LHCN-M2 (cell line): Measurements from ENCODE around the gene MRPS18A. TPM values are rescaled to one million over a fixed set of nuclear protein-coding genes. Genes with fewer than 3 reads are reported as not detected.
"Not testable (repeated sequence)": the region's sequence is repeated elsewhere in the genome, so short reads cannot be mapped to it uniquely, and the experiment has no call there.

Experiments
- DNase-seq: peaks from one replicate; pipeline ENCODE4 v3.0.0-alpha.2; 2012; ENCODE audit warnings: low read depth
- total RNA-seq: library from RNA; depleted of rRNA; stranded (reverse); fragments of >200 nt; gene quantifications from 2 replicates; pipeline ENCODE4 v1.2.3, GENCODE V29; 2014

The MRPS18A gene
- total RNA-seq, 1 experiment from 2014 or later = 37.1 TPM

GRCh38 chr6:43671011-43671800, 16.4 kb downstream of the MRPS18A start:
- DNase-seq = no peak

DNA sequence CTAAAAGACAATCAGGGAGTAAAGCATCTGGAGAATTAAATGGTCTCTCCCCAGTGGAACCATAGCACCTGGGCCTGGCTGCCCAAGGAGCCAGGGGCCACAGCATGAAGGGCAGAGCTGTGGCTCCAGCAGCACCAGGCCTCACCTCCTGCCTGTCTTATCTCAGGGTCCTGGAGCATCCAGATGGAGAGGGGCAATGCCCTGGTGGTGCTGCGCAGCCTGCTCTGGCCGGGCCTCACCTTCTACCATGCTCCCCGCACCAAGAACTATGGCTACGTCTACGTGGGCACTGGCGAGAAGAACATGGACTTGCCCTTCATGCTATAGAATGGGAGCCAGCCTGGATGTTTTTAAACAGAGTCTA, 17.0 kb downstream of the MRPS18A start:
- DNase-seq = no peak

DNA sequence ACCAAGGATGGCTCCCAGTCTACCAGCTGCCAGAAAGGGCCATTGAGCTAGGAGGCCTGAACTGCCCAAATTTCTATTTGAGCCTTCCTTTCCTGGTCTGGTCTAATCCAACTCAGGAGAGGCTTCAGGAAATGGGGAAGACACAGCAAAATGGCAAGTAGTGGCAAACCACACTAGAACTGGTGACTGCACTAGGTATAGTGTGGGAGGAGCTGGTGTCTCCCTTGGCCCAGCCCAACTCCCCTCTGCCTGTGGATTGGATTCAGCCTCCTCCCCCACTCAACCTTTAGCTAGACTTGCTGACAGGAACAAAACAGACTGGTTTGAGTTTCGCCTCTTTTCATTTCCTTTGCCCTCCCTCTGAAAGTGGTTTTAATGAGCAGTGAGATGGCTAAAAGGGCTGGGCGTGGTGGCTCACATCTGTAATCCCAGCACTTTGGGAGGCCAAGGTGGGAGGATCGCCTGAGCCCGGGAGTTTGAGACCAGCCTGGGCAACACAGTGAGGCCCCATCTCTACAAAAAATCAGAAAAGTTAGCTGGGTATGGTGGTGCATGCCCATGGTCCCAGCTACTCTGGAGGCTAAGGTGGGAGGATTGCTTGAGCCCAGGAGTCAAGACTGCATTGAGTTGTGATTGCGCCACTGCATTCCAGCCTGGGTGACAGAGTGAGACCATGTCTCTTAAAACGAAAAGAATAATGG, 17.5 kb downstream of the MRPS18A start:
- DNase-seq = no peak

GRCh38 chr6:43669050-43669921, 18.3 kb downstream of the MRPS18A start:
- DNase-seq = peak; percentile 63

GRCh38 chr6:43668151-43669028, 19.2 kb downstream of the MRPS18A start:
- DNase-seq = peak; percentile 49

GRCh38 chr6:43667245-43668150, 20.1 kb downstream of the MRPS18A start:
- DNase-seq = peak; percentile 64

- DNase-seq = peak; percentile 55
Measured at GRCh38 chr6:43666196-43666920, 21.2 kb downstream of the MRPS18A start.

DNA sequence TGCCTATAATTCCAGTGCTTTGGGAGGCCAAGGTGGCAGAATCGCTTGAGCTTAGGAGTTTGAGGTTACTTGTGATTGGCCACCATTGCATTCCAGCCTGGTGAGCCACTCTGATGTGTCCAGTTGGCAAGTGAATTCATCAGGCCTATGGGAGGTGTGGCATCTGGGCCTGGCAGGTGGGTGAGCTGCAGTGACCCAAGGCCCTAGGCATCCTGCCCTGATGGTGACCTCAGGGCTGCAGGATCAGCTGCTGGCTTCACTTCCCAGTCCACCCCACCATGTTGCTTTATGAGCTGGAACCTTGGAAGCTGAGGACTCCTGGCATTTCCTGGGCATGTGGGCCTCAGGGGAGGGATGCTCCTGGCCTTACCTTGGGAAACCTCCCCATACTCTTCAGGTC, 22.2 kb downstream of the MRPS18A start:
- peak; percentile 84 for DNase-seq

DNA sequence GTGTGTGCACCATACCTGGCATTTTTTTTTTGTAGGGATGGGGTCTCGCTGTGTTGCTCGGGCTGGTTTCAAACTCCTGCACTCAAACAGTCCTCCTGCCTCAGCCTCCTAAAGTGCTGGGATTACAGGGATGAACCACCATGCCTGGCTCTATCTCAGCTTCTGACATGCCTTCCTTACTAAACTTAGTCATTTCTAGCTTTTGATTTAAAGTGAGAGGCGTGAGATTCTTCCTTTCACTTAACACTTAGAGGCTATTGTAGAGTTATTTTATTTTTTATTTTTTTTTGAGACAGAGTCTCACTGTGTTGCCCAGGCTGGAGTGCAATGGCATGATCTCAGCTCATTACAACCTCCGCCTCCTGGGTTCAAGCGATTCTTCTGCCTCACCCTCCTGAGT, 24.6 kb downstream of the MRPS18A start:
- not testable (repeated sequence) for DNase-seq

GRCh38 chr6:43658161-43658560, 29.4 kb downstream of the MRPS18A start:
- no peak for DNase-seq

- no peak for DNase-seq
Measured at GRCh38 chr6:43657221-43657802, 30.3 kb downstream of the MRPS18A start.

GRCh38 chr6:43652822-43653221, 34.8 kb downstream of the MRPS18A start:
- not testable (repeated sequence) for DNase-seq

DNA sequence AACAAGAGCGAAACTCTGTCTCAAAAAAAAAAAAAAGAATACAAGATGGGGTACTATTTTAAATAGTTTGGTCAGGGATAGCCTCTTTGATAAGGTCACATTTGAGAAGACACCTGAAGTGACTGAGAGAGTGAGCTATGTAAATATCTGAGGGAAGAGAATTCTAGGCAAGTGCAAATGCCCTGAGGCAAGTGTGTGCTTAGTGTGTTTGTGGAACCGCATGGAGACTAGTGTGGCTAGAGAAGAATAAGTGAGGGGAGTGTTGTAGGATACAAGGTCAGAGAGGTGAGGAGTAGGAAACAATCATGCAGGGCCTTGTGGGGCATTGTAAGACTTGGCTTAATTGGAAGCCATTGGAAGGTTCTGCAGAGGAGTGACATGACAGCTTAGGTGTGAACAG, 39.3 kb downstream of the MRPS18A start:
- no peak for DNase-seq

GRCh38 chr6:43647613-43648012, 40.0 kb downstream of the MRPS18A start:
- no peak for DNase-seq

- no peak for DNase-seq
Measured at GRCh38 chr6:43645613-43645964, 42.0 kb downstream of the MRPS18A start.

DNA sequence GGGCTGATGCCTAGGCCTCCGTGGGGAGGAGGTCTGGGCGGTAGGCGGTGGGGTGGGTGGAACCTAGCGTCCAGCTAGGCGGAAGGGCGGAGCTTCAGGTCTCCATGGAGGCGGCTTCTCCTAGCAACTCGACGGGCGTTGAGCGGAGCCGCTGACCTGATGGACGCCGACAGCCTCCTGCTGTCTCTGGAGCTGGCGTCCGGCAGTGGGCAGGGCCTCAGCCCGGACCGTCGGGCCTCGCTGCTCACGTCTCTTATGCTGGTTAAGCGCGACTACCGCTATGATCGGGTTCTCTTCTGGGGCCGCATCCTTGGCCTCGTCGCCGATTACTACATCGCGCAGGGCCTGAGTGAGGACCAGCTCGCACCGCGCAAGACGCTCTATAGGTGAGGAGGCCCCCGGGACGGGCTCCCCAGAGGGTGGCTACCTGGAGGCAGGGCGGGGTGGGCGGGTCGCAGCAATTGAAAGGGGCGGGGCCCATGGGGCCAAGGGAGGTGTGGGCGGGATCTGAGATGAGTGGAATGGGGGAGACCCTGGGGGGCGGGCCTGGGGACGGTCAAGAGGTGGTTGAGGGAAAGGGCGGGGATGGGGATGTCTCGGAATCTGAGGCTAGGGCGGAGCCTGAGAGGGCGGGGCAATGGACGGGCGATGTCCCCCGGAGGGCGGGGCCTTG, 42.5 kb downstream of the MRPS18A start, which contains the start of gene RSPH9:
RSPH9 (plus strand) TSS at position 97 of the 673 bp plus-strand sequence; CDS start at position 160, 63 bp downstream.
- DNase-seq = no peak

DNA sequence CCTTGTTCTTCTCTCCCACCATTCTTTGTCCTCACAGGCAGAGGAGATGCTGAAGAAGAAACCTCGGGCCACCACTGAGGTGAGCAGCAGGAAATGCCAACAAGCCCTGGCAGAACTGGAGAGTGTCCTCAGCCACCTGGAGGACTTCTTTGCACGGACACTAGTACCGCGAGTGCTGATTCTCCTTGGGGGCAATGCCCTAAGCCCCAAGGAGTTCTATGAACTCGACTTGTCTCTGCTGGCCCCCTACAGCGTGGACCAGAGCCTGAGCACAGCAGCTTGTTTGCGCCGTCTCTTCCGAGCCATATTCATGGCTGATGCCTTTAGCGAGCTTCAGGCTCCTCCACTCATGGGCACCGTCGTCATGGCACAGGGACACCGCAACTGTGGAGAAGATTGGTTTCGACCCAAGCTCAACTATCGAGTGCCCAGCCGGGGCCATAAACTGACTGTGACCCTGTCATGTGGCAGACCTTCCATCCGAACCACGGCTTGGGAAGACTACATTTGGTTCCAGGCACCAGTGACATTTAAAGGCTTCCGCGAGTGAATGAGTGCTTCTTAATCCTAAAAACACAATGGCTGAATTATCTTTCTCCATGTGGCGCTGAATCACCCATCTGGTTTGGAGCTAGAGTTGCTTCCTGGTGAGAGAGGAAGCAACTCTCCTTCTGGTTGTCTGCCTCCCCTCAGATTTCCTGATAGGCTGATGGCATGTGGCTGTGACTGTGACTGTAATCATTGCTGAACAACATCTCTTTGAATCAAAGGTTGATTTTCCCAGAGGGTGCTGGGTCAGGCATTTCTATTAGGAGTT, 47.4 kb downstream of the MRPS18A start:
- DNase-seq = no peak

DNA sequence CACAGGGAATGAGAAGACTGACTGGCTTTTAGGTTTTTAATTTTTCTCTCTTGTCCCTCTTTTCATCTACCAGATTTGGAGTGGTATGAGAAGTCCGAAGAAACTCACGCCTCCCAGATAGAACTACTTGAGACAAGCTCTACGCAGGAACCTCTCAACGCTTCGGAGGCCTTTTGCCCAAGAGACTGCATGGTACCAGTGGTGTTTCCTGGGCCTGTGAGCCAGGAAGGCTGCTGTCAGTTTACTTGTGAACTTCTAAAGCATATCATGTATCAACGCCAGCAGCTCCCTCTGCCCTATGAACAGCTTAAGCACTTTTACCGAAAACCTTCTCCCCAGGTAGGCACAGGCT, 51.3 kb downstream of the MRPS18A start:
- no peak for DNase-seq
